Measurements from ENCODE around the gene DPYSL4. TPM values are rescaled to one million over a fixed set of nuclear protein-coding genes. Genes with fewer than 3 reads are reported as not detected.

The DPYSL4 gene
- total RNA-seq, 1 experiment from 2014 or later, result 0.21 TPM

GRCh38 chr10:132209978-132210530 is 23.3 kb downstream of the DPYSL4 start:
- H3K27me3 Mint-ChIP-seq (ENCODE audit: insufficient read depth, unreplicated experiment), result no peaks in the 10 kb centered on the region
- TF ChIP-seq CTCF (IDR thresholded peaks at IDR 0.05; ENCODE audit: unreplicated experiment), result no peak
- no TSS peak for BruUV-seq (replicated peaks)
- CTCF ChIA-PET, result no interaction called here
- no peak overlapping the region for H3K4me3 Mint-ChIP-seq (ENCODE audit: unreplicated experiment)
- peaks cover 7% of the 10 kb centered on the region for H3K9me3 Mint-ChIP-seq (ENCODE audit: unreplicated experiment)
- no peak for DNase-seq (ENCODE audit: unreplicated experiment)
- intact Hi-C loops (cut with micrococcal nuclease), result no loop called here
- no peak overlapping the region for H3K27ac Mint-ChIP-seq (ENCODE audit: low read depth, unreplicated experiment)
- peaks cover 10% of the 10 kb centered on the region for H3K36me3 Mint-ChIP-seq (ENCODE audit: insufficient read depth, unreplicated experiment)
- POLR2A ChIA-PET, result no interaction called here
- H3K4me1 Mint-ChIP-seq (ENCODE audit: insufficient read depth, unreplicated experiment), result no peaks in the 10 kb centered on the region

- H3K9me3 Mint-ChIP-seq (ENCODE audit: unreplicated experiment), result peaks cover 12% of the 10 kb centered on the region
- intact Hi-C loops (cut with micrococcal nuclease), result no loop called here
- H3K4me3 Mint-ChIP-seq (ENCODE audit: unreplicated experiment), result no peak overlapping the region
- no peaks in the 10 kb centered on the region for H3K27me3 Mint-ChIP-seq (ENCODE audit: insufficient read depth, unreplicated experiment)
- no peak overlapping the region for H3K27ac Mint-ChIP-seq (ENCODE audit: low read depth, unreplicated experiment)
- no TSS peak for BruUV-seq (replicated peaks)
- POLR2A ChIA-PET, result no interaction called here
- CTCF ChIA-PET, result no interaction called here
- H3K36me3 Mint-ChIP-seq (ENCODE audit: insufficient read depth, unreplicated experiment), result peaks cover 10% of the 10 kb centered on the region
- TF ChIP-seq CTCF (IDR thresholded peaks at IDR 0.05; ENCODE audit: unreplicated experiment), result no peak
- no peaks in the 10 kb centered on the region for H3K4me1 Mint-ChIP-seq (ENCODE audit: insufficient read depth, unreplicated experiment)
- DNase-seq (ENCODE audit: unreplicated experiment), result no peak
Observed at GRCh38 chr10:132210766-132211165, 24.0 kb downstream of the DPYSL4 start.

- no peak overlapping the region for H3K4me3 Mint-ChIP-seq (ENCODE audit: unreplicated experiment)
- intact Hi-C loops (cut with micrococcal nuclease), result no loop called here
- peaks cover 12% of the 10 kb centered on the region for H3K9me3 Mint-ChIP-seq (ENCODE audit: unreplicated experiment)
- ChIA-PET POLR2A (no interaction called here), CTCF (interaction anchor here (0.6 to 0.8 kb wide), 2 partner anchors 11 to 1795 kb away, joined by 5 read pairs; no protein-coding TSS in a partner anchor)
- BruUV-seq (replicated peaks), result no TSS peak
- DNase-seq (ENCODE audit: unreplicated experiment), result no peak
- no peaks in the 10 kb centered on the region for H3K27me3 Mint-ChIP-seq (ENCODE audit: insufficient read depth, unreplicated experiment)
- H3K27ac Mint-ChIP-seq (ENCODE audit: low read depth, unreplicated experiment), result no peak overlapping the region
- no peak for TF ChIP-seq CTCF (IDR thresholded peaks at IDR 0.05; ENCODE audit: unreplicated experiment)
- no peaks in the 10 kb centered on the region for H3K4me1 Mint-ChIP-seq (ENCODE audit: insufficient read depth, unreplicated experiment)
- H3K36me3 Mint-ChIP-seq (ENCODE audit: insufficient read depth, unreplicated experiment), result peaks cover 10% of the 10 kb centered on the region
Observed at GRCh38 chr10:132211246-132211645, 24.5 kb downstream of the DPYSL4 start.

GRCh38 chr10:132212816-132213215 is 26.1 kb downstream of the DPYSL4 start:
- no peaks in the 10 kb centered on the region for H3K4me1 Mint-ChIP-seq (ENCODE audit: insufficient read depth, unreplicated experiment)
- TF ChIP-seq CTCF (IDR thresholded peaks at IDR 0.05; ENCODE audit: unreplicated experiment), result no peak
- no peak overlapping the region for H3K4me3 Mint-ChIP-seq (ENCODE audit: unreplicated experiment)
- H3K9me3 Mint-ChIP-seq (ENCODE audit: unreplicated experiment), result peaks cover 12% of the 10 kb centered on the region
- no peaks in the 10 kb centered on the region for H3K27me3 Mint-ChIP-seq (ENCODE audit: insufficient read depth, unreplicated experiment)
- DNase-seq (ENCODE audit: unreplicated experiment), result no peak
- intact Hi-C loops (cut with micrococcal nuclease), result no loop called here
- CTCF ChIA-PET, result interaction anchor here (0.6 to 0.8 kb wide), 2 partner anchors 11 to 13 kb away, joined by 3 read pairs; no protein-coding TSS in a partner anchor
- H3K36me3 Mint-ChIP-seq (ENCODE audit: insufficient read depth, unreplicated experiment), result peaks cover 6% of the 10 kb centered on the region
- POLR2A ChIA-PET, result no interaction called here
- BruUV-seq (replicated peaks), result no TSS peak
- no peak overlapping the region for H3K27ac Mint-ChIP-seq (ENCODE audit: low read depth, unreplicated experiment)

Data from MCF 10A (cell line).